Fibroblast of villous mesenchyme (primary cell): ENCODE measurements around the gene WDR70. TPM values are rescaled to one million over a fixed set of nuclear protein-coding genes. Genes with fewer than 3 reads are reported as not detected.
"Not testable (repeated sequence)": the region's sequence is repeated elsewhere in the genome, so short reads cannot be mapped to it uniquely, and the experiment has no call there.

Experiments used
- DNase-seq: peaks from one replicate; pipeline ENCODE4 v3.0.0-alpha.2; 2010; ENCODE audit warnings: low read depth
- H3K4me3 ChIP-seq: 2 replicates; pipeline ENCODE4 v1.5.1; 2011; ENCODE audit warnings: low read depth, mild to moderate bottlenecking, low read length
- total RNA-seq: library from RNA; depleted of rRNA; stranded (reverse); fragments of >200 nt; gene quantifications from 2 replicates; pipeline ENCODE4 v1.2.3, GENCODE V29; 2012
- TF ChIP-seq, protein P1 (sequence below): IDR thresholded peaks from 2 replicates; pipeline ENCODE4 v1.5.1; 2012; ENCODE audit warnings: low read depth, mild to moderate bottlenecking, low read length; ENCODE audit not compliant: insufficient read depth

Gene WDR70
- total RNA-seq, 1 donor = 29.4 TPM

DNA sequence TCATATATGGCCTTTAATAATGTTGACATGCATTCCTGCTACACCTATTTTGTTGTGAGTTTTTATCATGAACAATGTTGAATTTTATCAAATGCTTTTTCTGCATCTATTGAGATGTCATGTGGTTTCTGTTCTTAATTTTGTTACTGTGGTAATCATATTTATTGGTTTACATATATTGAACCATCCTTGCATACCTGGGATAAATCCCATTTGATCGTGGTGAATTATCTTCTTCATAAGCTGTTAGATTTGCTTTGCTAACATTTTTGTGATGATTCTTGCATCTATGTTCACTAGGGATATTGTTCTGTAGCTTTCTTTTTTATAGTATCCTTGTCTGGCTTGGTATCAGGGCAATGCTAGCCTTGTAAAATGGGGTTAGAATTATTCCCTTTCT lies 222.0 kb downstream of the WDR70 start:
- no peak for DNase-seq
- TF ChIP-seq, protein P1, sequence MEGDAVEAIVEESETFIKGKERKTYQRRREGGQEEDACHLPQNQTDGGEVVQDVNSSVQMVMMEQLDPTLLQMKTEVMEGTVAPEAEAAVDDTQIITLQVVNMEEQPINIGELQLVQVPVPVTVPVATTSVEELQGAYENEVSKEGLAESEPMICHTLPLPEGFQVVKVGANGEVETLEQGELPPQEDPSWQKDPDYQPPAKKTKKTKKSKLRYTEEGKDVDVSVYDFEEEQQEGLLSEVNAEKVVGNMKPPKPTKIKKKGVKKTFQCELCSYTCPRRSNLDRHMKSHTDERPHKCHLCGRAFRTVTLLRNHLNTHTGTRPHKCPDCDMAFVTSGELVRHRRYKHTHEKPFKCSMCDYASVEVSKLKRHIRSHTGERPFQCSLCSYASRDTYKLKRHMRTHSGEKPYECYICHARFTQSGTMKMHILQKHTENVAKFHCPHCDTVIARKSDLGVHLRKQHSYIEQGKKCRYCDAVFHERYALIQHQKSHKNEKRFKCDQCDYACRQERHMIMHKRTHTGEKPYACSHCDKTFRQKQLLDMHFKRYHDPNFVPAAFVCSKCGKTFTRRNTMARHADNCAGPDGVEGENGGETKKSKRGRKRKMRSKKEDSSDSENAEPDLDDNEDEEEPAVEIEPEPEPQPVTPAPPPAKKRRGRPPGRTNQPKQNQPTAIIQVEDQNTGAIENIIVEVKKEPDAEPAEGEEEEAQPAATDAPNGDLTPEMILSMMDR = no peak
- no peak overlapping the region for H3K4me3 ChIP-seq

DNA sequence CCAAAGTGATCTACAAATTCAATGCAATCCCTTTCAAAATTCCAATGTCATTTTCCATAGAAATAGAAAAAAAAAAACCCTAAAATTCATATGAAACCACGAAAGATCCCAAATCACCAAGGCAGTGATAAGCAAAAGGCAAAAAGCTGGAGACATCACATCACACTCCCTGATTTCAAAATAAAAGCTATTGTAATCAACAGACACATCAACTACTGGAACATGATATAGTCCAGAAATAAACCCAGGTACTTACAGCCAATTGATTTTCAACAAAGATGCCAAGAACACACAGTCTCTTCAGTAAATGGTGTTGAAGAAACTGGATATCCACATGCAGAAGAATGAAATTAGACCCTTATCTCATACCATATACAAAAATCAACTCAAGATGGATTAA lies 224.0 kb downstream of the WDR70 start:
- TF ChIP-seq, protein P1 = no peak
- DNase-seq = no peak
- H3K4me3 ChIP-seq = no peak overlapping the region

DNA sequence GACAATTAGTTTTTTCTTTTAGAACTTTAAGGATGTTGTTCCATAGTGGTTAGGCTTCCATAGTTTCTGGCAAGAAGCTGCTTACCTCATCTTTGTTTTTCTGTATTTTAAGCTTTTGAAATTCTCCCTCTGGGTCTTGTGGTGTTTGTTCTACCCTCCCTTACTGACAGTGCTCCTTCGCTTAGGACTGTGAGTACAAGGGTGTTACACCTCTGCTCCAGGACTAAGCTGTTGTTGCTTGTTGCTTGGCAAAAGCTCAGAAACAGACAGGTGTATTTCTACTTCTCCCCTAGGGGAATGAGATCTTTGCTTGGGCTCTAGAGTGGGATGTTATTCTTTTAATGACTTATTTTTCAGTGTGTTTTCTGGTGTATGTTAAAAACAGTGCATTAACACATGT lies 225.2 kb downstream of the WDR70 start:
- TF ChIP-seq, protein P1 = no peak
- H3K4me3 ChIP-seq = no peak overlapping the region
- no peak for DNase-seq

DNA sequence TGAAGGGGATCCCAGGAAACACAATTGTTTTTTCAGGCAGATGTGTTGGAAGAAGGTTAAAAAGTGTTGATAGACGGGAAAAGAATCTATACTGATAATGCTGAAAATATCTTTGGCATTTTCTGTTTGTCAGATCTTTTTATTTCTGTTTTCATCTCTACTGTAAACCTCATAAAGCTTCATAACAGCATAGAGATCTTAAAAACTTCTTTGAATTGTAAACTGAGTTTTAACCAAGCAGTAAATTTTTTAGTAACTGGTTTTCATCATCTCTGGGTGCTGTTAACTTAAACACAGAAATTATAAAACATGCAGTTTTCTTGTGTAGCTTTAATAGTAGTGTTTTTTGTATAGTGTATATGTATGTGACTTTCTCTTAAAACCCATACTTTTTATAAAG lies 227.0 kb downstream of the WDR70 start:
- TF ChIP-seq, protein P1 = no peak
- DNase-seq = peak; percentile 44
- H3K4me3 ChIP-seq = no peak overlapping the region

DNA sequence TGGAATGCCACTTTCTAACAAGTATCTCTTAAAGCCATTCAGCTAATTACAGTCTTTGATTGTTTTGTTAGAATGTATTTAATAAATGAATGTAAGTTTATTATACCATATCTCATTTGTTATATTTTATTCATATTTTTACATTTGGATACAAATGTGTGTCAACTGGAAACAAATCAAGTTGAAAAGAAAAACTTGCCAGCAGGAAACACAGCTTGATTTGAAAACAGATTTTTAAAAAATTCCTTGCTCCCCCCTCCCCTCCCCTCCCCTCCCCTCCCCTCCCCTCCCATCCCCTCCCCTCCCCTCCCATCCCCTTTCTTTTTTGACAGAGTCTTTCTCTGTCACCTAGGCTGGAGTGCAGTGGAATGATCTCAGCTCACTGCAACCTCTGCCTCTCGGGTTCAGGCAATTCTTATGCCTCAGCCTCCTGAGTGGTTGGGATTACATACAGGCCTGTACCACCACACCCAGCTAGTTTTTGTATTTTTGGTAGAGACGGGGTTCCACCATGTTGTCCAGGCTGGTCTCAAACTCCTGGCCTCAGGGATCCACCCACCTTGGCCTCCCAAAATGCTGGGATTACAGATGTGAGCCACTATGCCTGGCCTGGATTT lies 227.6 kb downstream of the WDR70 start:
- DNase-seq = no peak
- TF ChIP-seq, protein P1 = no peak

DNA sequence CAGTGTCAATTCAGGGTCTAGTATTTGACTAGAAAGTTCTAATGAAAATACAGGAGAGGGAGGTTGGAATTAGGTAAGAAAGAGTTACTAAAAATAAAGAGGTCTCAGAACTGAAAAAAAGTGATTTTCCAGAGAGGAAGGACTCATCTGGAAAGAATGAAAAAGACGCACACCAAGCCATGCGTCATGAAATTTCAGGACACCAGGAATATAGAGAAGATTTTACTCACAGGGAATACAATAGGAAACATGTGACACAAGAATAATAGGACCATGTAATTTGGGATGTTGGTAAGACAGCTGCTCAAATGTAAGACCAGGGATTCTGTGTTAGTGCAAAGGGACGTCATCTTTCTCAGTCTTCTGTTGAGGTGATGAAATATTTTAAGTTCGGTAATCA lies 236.1 kb downstream of the WDR70 start:
- TF ChIP-seq, protein P1 = no peak
- DNase-seq = peak; percentile 55
- no peak overlapping the region for H3K4me3 ChIP-seq

More for the DNA sequence above, 227.6 kb downstream of the WDR70 start:
- H3K4me3 ChIP-seq = no peak overlapping the region

DNA sequence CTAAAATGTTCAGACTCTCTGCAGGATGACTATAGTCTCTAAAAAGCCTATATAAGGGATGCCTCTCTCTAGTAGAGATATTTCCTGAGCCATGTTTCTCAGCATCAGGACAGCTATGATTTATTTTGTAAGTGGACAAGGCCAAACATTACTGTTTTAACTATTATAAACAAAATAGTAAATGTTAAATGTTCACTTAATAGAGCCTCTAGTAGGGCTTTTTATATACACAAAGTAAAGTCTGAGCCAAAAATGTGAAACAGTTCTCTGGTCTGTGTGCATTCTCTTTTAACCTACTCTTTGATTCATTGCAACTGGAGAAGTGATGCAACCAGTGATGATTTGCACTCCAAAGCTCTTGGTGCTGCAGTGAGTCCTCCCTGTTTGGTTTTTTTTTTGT lies 240.2 kb downstream of the WDR70 start:
- peak; percentile 88 for DNase-seq
- H3K4me3 ChIP-seq = no peak overlapping the region
- TF ChIP-seq, protein P1 = no peak

DNA sequence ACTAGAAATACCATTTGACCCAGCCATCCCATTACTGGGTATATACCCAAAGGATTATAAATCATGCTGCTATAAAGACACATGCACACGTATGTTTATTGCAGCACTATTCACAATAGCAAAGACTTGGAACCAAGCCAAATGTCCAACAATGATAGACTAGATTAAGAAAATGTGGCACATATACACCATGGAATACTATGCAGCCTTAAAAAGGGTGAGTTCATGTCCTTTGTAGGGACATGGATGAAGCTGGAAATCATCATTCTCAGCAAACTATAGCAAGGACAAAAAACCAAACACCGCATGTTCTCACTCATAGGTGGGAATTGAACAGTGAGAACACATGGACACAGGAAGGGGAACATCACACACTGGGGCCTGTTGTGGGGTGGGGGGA lies 243.2 kb downstream of the WDR70 start:
- DNase-seq, H3K4me3 ChIP-seq: not testable (repeated sequence)
